B cell (primary cell): ENCODE results near the gene ZBED1. TPM values are rescaled to one million over a fixed set of nuclear protein-coding genes. Genes with fewer than 3 reads are reported as not detected.
A peak's percentile ranks its signal among the peaks of the same experiment; 100 is the strongest.

Experiments
- ATAC-seq: fragments of 200-7000 bp; cut with Tn5 transposase; one replicate; pipeline ENCODE4 v1.10.0; 2021; ENCODE audit warnings: low read depth, mild to moderate bottlenecking, moderate number of reproducible peaks, moderate library complexity
- CTCF ChIA-PET: fragments of 350-600 bp; sonication (Branson Sonifier 250); formaldehyde crosslinking; loops from one replicate; lab custom pipeline; 2021; ENCODE audit warnings: antibody characterized with exemption, inconsistent platforms; lab: Charles Lee
- POLR2A ChIA-PET: fragments of 350-600 bp; sonication (Branson Sonifier 250); formaldehyde crosslinking; loops from one replicate; lab custom pipeline; 2021; ENCODE audit warnings: antibody characterized with exemption; lab: Charles Lee
- DNase-seq: peaks from one replicate; pipeline ENCODE4 v3.0.0; 2013
- H2AFZ ChIP-seq: 2 replicates; pipeline ENCODE4 v1.6.1; 2012; ENCODE audit warnings: mild to moderate bottlenecking, low read depth, low read length; ENCODE audit not compliant: insufficient read depth, poor library complexity, severe bottlenecking
- H3K27ac ChIP-seq, 2 donors: 1 replicate in 1 of 2; 2 replicates in 1 of 2; pipeline ENCODE4 v1.5.1; 2012 to 2013; ENCODE audit warnings: low read length in 2 of 2, mild to moderate bottlenecking in 2 of 2, moderate library complexity in 1 of 2
- H3K27me3 ChIP-seq, 4 experiments: fragments of 200-600 bp in 1 of 4; sonication (generic) in 1 of 4; replicated peaks in 1 of 4; 1 replicate in 2 of 4; 2 replicates in 2 of 4; pipeline versions ENCODE4 v1.6.1 to v1.7.0; 2013 to 2016; ENCODE audit warnings: low read length in 3 of 4, mild to moderate bottlenecking in 2 of 4, mixed read lengths in 1 of 4, moderate library complexity in 1 of 4; ENCODE audit not compliant: insufficient read depth in 4 of 4, control insufficient read depth in 3 of 4; ENCODE audit errors: control extremely low read depth in 1 of 4
- H3K36me3 ChIP-seq, 2 experiments: replicated peaks in 1 of 2; 1 replicate in 1 of 2; 2 replicates in 1 of 2; pipeline versions ENCODE4 v1.6.1 to v1.7.1; 2013; ENCODE audit warnings: low read length in 1 of 2; ENCODE audit not compliant: insufficient read depth in 2 of 2, control insufficient read depth in 1 of 2; ENCODE audit errors: control extremely low read depth in 1 of 2, extremely low read depth in 1 of 2
- H3K4me1 ChIP-seq, 2 donors: fragments of 200-600 bp in 1 of 2; sonication (generic) in 1 of 2; 1 replicate in 1 of 2; 2 replicates in 1 of 2; pipeline versions ENCODE4 v1.5.1 to v1.6.1; 2013 to 2017; ENCODE audit warnings: low read length in 2 of 2; ENCODE audit not compliant: control insufficient read depth in 2 of 2, insufficient read depth in 2 of 2
- H3K4me2 ChIP-seq: replicated peaks from 2 replicates; pipeline ENCODE3; 2012; ENCODE audit warnings: mild to moderate bottlenecking, low read depth, low read length; ENCODE audit not compliant: poor library complexity, severe bottlenecking
- H3K4me3 ChIP-seq, 5 experiments: fragments of 200-600 bp in 1 of 5; sonication (generic) in 1 of 5; 1 replicate in 3 of 5; 2 replicates in 2 of 5; pipeline versions ENCODE4 v1.5.1 to v1.7.0; 2011 to 2016; ENCODE audit warnings: low read length in 4 of 5, mild to moderate bottlenecking in 4 of 5, low read depth in 2 of 5, control low read depth in 1 of 5, moderate library complexity in 1 of 5; ENCODE audit not compliant: insufficient read depth in 1 of 5; ENCODE audit errors: control extremely low read depth in 1 of 5, extremely low read depth in 1 of 5
- H3K79me2 ChIP-seq: fragments of 200-600 bp; sonication (generic); one replicate; pipeline ENCODE4 v1.6.0; 2016; ENCODE audit warnings: low read length; ENCODE audit not compliant: control insufficient read depth, insufficient read depth
- H3K9ac ChIP-seq: fragments of 200-600 bp; sonication (generic); 2 replicates; pipeline ENCODE4 v1.6.1; 2017; ENCODE audit warnings: mild to moderate bottlenecking, low read length, moderate library complexity
- H3K9me3 ChIP-seq, 3 donors: one replicate each; pipeline versions ENCODE4 v1.6.1 to v1.7.1; 2013; ENCODE audit warnings: low read length in 2 of 3; ENCODE audit not compliant: control insufficient read depth in 2 of 3, insufficient read depth in 1 of 3; ENCODE audit errors: control extremely low read depth in 1 of 3
- H4K20me1 ChIP-seq: 2 replicates; pipeline ENCODE4 v1.6.0; 2012; ENCODE audit warnings: mild to moderate bottlenecking, low read length; ENCODE audit not compliant: insufficient read depth, control insufficient read depth, poor library complexity, severe bottlenecking
- H3K27ac Mint-ChIP-seq: one replicate; pipeline ENCODE4 v1.8.0; 2021; ENCODE audit warnings: mixed read lengths
- H3K27me3 Mint-ChIP-seq: one replicate; pipeline ENCODE4 v1.8.0; 2021; ENCODE audit warnings: mixed read lengths
- H3K4me1 Mint-ChIP-seq: one replicate; pipeline ENCODE4 v1.8.0; 2021; ENCODE audit warnings: mixed read lengths
- H3K4me3 Mint-ChIP-seq: one replicate; pipeline ENCODE4 v1.8.0; 2021; ENCODE audit warnings: mixed read lengths
- H3K9me3 Mint-ChIP-seq: one replicate; pipeline ENCODE4 v1.8.0; 2022; ENCODE audit warnings: mixed read lengths; ENCODE audit not compliant: insufficient read depth
- EZH2 ChIP-seq: IDR thresholded peaks from 2 replicates; pipeline ENCODE4 v1.6.1; 2012; ENCODE audit warnings: borderline replicate concordance, low read depth, mild to moderate bottlenecking, moderate library complexity, low read length; ENCODE audit not compliant: insufficient read depth, poor library complexity, severe bottlenecking
- WGBS: methylation state at CpG from one replicate; pipeline ENCODE4 v1.1.5; 2013; ENCODE audit warnings: missing lambda C conversion rate; ENCODE audit not compliant: insufficient coverage; 5-methylcytosine and 5-hydroxymethylcytosine counted together
- intact Hi-C: fragments of 100-400 bp; cut with micrococcal nuclease; formaldehyde crosslinking; loops from one replicate; pipeline ENCODE4 v1.10.0; 2022
- polyA plus RNA-seq: library from polyadenylated mRNA; depleted of rRNA; stranded (reverse); fragments of >200 nt; gene quantifications from 2 replicates; pipeline ENCODE4 v1.2.3, GENCODE V29; 2012
- total RNA-seq, 2 donors: library from RNA; stranded (reverse); fragments of 120-200 nt in 1 of 2; gene quantifications; 1 replicate in 1 of 2; 2 replicates in 1 of 2; pipeline versions ENCODE4 v1.2.3 to v1.2.4, GENCODE V29; 2013 to 2022
- TF ChIP-seq, protein P1 (sequence below): fragments of 200-600 bp; IDR thresholded peaks from one replicate; pipeline ENCODE4 v1.8.0; 2022; ENCODE audit warnings: antibody characterized with exemption, mild to moderate bottlenecking

The ZBED1 gene
- total and polyA plus RNA-seq, 2 donors (not counting 1 experiment from before 2014, with no cell fraction given): 20.3 to 44.7 TPM

DNA sequence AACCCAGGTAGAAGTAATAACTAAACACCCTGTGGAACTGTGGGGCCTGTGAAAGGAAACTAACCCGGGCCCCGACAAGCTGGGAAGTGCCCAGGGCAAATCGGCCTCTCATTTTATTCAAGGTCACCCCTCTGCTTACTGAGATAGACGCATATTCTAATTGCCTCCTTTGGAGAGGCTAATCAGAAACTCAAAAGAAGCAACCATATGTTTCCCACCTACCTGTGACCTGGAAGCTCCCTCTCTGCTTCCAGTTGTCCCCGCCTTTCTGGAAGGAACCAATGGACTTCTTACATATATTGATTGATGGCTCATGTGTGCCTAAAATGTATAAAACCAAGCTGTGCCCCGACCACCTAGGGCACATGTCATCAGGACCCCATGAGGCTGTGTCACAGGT, 23.1 kb upstream of the ZBED1 start:
- H3K27ac ChIP-seq: no peak overlapping the region
- WGBS: 100% methylated on average over 2 of the region's 6 CpGs
- no peak overlapping the region for H3K9ac ChIP-seq
- H3K4me2 ChIP-seq: no peak overlapping the region
- POLR2A ChIA-PET: no interaction called here
- intact Hi-C loops: loop anchor here (10.0 kb wide), 1 partner anchor 1129 kb away; the partner anchor contains the start of gene SLC25A6
- Mint-ChIP-seq H3K27ac (peak overlapping the region; percentile 37), H3K4me1 (peaks cover 10% of the 10 kb centered on the region), H3K4me3 (no peak overlapping the region), H3K27me3 (peaks cover 13% of the 10 kb centered on the region), H3K9me3 (peaks cover 7% of the 10 kb centered on the region)
- ATAC-seq (no peak), DNase-seq (no peak)
- CTCF ChIA-PET: no interaction called here
- peaks cover 0 to 10% (median 3%) of the 10 kb centered on the region in 4 experiments for H3K27me3 ChIP-seq
- no peak overlapping the region for H3K4me3 ChIP-seq
- peaks cover 24 to 32% of the 10 kb centered on the region in 2 donors for H3K4me1 ChIP-seq
- peaks cover 0 to 24% (median 16%) of the 10 kb centered on the region in 3 donors for H3K9me3 ChIP-seq
- no peaks in the 10 kb centered on the region for H3K79me2 ChIP-seq
- no peak overlapping the region for H2AFZ ChIP-seq
- no peaks in the 10 kb centered on the region for H3K36me3 ChIP-seq
- no peaks in the 10 kb centered on the region for H4K20me1 ChIP-seq
- no peak for TF ChIP-seq EZH2
- TF ChIP-seq, protein P1, sequence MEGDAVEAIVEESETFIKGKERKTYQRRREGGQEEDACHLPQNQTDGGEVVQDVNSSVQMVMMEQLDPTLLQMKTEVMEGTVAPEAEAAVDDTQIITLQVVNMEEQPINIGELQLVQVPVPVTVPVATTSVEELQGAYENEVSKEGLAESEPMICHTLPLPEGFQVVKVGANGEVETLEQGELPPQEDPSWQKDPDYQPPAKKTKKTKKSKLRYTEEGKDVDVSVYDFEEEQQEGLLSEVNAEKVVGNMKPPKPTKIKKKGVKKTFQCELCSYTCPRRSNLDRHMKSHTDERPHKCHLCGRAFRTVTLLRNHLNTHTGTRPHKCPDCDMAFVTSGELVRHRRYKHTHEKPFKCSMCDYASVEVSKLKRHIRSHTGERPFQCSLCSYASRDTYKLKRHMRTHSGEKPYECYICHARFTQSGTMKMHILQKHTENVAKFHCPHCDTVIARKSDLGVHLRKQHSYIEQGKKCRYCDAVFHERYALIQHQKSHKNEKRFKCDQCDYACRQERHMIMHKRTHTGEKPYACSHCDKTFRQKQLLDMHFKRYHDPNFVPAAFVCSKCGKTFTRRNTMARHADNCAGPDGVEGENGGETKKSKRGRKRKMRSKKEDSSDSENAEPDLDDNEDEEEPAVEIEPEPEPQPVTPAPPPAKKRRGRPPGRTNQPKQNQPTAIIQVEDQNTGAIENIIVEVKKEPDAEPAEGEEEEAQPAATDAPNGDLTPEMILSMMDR: no peak

DNA sequence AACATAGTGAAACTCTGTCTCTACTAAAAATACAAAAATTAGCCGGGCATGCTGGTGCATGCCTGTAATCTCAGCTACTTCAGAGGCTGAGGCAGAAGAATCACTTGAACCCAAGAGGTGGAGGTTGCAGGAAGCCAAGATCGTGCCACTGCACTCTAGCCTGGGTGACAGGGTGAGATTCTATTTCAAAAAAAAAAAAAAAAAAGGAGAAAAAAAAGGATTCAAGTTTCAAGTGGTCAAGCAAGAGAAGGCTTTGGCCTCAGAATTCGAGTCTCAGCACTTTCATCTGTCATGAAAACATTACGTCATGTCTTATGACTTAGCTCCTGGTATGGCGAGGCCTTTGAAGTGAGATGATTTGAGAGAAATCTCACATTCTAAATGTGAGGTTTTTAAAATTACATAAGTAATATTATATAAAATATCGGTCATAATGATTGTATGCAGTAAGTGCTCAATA, 21.2 kb upstream of the ZBED1 start:
- Mint-ChIP-seq H3K9me3 (peaks cover 7% of the 10 kb centered on the region), H3K4me3 (no peak overlapping the region), H3K27me3 (peaks cover 6% of the 10 kb centered on the region), H3K27ac (no peak overlapping the region), H3K4me1 (peaks cover 22% of the 10 kb centered on the region)
- no peak for TF ChIP-seq EZH2
- TF ChIP-seq, protein P1: no peak
- Histone ChIP-seq H3K9ac (no peak overlapping the region), H3K4me1 (peaks cover 30 to 37% of the 10 kb centered on the region in 2 donors), H4K20me1 (no peaks in the 10 kb centered on the region), H2AFZ (no peak overlapping the region), H3K4me2 (peak overlapping the region; percentile 42), H3K27me3 (peaks cover 0 to 4% (median under 1%) of the 10 kb centered on the region in 4 experiments), H3K27ac (peak overlapping the region; percentile 62 to 63), H3K79me2 (no peaks in the 10 kb centered on the region), H3K4me3 (peak overlapping the region in 1 of 5 experiments; percentile 37), H3K36me3 (no peaks in the 10 kb centered on the region), H3K9me3 (peaks cover 0 to 14% (median 9%) of the 10 kb centered on the region in 3 donors)
- ATAC-seq (no peak), DNase-seq (no peak)
- 40% methylated on average over 1 of the region's 6 CpGs for WGBS
- CTCF ChIA-PET: no interaction called here
- POLR2A ChIA-PET: no interaction called here
- intact Hi-C loops: loop anchor here (10.0 kb wide), 1 partner anchor 1127 kb away; the partner anchor contains the start of gene SLC25A6
